ENCODE measurements around the gene LATS1. TPM values are rescaled to one million over a fixed set of nuclear protein-coding genes. Genes with fewer than 3 reads are reported as not detected.
"Not testable (repeated sequence)": the region's sequence is repeated elsewhere in the genome, so short reads cannot be mapped to it uniquely, and the experiment has no call there.

The LATS1 gene
- total RNA-seq, 2 donors from 2014 or later, result 24.4 to 30.5 TPM

DNA sequence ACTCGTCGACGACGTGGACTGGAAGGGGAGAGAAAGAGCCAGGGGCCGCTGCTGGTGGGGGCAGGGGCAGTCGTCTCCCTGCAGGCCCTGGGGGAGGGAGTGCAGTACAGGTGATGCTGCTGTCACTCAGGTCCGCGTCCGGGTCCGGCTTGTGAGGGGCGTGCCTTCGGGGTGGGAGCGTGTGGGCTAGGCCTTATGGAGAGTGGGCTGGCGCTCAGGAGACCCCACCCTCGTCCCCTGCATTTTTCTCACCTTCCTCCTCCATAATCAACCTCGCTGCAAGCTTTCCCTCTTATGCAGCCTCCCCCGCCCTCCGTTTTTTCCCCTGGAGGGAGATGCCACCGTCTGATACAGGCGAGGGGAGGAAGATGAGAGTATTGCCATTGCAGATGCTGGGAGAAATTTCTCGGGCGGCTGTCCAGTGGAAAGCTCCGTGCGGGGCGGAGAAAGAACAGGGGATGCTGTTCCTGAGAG, 32.3 kb upstream of the LATS1 start:
- ATAC-seq (ENCODE audit: insufficient number of reproducible peaks, low FRiP score, low read depth), result no peak
- Histone ChIP-seq H3K4me3 (peak overlapping the region; percentile 94), H3K9me3 (no peaks in the 10 kb centered on the region), H3K27ac (peak overlapping the region; percentile 84 to 86), H3K27me3 (replicated peaks; ENCODE audit: insufficient read depth) (no peaks in the 10 kb centered on the region), H3K36me3 (no peaks in the 10 kb centered on the region), H3K4me1 (ENCODE audit: control insufficient read depth in 1 of 2, low read depth in 2 of 2) (peaks cover 7 to 33% of the 10 kb centered on the region in 2 donors)
- TF ChIP-seq, protein P1, sequence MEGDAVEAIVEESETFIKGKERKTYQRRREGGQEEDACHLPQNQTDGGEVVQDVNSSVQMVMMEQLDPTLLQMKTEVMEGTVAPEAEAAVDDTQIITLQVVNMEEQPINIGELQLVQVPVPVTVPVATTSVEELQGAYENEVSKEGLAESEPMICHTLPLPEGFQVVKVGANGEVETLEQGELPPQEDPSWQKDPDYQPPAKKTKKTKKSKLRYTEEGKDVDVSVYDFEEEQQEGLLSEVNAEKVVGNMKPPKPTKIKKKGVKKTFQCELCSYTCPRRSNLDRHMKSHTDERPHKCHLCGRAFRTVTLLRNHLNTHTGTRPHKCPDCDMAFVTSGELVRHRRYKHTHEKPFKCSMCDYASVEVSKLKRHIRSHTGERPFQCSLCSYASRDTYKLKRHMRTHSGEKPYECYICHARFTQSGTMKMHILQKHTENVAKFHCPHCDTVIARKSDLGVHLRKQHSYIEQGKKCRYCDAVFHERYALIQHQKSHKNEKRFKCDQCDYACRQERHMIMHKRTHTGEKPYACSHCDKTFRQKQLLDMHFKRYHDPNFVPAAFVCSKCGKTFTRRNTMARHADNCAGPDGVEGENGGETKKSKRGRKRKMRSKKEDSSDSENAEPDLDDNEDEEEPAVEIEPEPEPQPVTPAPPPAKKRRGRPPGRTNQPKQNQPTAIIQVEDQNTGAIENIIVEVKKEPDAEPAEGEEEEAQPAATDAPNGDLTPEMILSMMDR (IDR thresholded peaks at IDR 0.05), result no peak
- no peak for DNase-seq (ENCODE audit: low spot score)

DNA sequence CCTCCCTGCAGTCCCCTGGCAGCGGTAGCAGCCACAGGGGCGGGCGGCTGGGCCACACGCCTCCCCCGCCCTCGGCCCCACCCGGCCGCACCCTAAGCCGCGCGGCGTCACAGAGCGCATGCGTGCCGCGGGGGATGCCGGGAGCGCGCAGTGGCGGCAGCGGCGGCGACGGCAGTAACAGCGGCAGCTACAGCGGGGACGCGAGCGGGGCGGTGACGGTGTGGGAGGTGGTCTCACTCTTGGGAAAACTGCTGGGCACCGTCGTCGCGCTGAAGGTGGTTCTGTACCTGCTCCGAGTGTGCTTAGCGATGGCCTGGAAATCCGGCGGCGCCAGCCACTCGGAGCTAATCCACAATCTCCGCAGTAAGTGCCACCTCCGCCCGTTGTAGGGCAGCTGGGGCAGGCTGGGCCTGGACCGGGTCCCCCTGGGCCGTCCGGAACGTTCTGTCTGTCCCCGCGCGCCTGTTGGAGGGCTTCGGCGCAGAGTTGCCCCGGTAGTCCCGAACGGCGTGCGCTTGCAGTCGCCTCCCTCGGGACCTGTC, 31.8 kb upstream of the LATS1 start, which contains the start of gene PCMT1:
Gene PCMT1, plus strand, starts transcription at position 148 of the 542 bp plus-strand sequence. Its CDS starts 161 bp downstream, at position 309.
- peak; percentile 56 for DNase-seq (ENCODE audit: low spot score)
- peaks cover 7 to 37% of the 10 kb centered on the region in 2 donors for H3K4me1 ChIP-seq (ENCODE audit: control insufficient read depth in 1 of 2, low read depth in 2 of 2)
- TF ChIP-seq, protein P1 (IDR thresholded peaks at IDR 0.05), result no peak
- H3K36me3 ChIP-seq, result no peaks in the 10 kb centered on the region
- H3K9me3 ChIP-seq, result no peaks in the 10 kb centered on the region
- H3K4me3 ChIP-seq, result peak within 1 kb of the TSS; percentile 94
- peak within 1 kb of the TSS; percentile 84 to 86 for H3K27ac ChIP-seq
- no peaks in the 10 kb centered on the region for H3K27me3 ChIP-seq (replicated peaks; ENCODE audit: insufficient read depth)
- peak; percentile 80 for ATAC-seq (ENCODE audit: insufficient number of reproducible peaks, low FRiP score, low read depth)

DNA sequence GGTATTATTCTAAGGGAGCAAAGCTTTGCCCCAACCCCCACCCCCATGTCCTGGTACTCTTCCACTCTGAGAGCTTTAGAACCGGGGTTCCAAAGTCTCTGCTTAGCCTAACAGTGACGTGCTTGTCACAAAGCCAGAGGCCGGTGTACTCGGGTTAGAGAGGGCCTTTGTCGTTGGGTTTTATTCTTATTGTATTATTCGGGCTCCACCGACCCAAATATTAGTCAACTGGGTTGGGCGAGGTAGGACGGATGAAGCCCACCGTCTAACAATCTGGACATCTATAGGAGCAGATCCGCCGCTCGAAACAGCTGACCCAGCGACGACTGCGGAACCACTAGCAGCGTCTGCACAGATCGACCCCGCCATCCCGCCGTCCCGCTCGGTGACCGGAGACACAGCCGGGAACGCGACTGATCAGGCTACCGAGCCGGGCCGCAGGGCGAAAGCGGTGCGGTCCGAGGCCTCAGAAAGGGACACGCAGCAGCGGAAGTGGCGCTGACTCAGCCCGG, 31.2 kb upstream of the LATS1 start:
- Histone ChIP-seq H3K4me1 (ENCODE audit: control insufficient read depth in 1 of 2, low read depth in 2 of 2) (peaks cover 7 to 33% of the 10 kb centered on the region in 2 donors), H3K4me3 (peak overlapping the region; percentile 94), H3K27ac (peak overlapping the region; percentile 84 to 86)
- H3K27me3 ChIP-seq (replicated peaks; ENCODE audit: insufficient read depth); DNase-seq (ENCODE audit: low spot score); H3K36me3 ChIP-seq; H3K9me3 ChIP-seq: not testable (repeated sequence)
- ATAC-seq (ENCODE audit: insufficient number of reproducible peaks, low FRiP score, low read depth), result peak; percentile 17

DNA sequence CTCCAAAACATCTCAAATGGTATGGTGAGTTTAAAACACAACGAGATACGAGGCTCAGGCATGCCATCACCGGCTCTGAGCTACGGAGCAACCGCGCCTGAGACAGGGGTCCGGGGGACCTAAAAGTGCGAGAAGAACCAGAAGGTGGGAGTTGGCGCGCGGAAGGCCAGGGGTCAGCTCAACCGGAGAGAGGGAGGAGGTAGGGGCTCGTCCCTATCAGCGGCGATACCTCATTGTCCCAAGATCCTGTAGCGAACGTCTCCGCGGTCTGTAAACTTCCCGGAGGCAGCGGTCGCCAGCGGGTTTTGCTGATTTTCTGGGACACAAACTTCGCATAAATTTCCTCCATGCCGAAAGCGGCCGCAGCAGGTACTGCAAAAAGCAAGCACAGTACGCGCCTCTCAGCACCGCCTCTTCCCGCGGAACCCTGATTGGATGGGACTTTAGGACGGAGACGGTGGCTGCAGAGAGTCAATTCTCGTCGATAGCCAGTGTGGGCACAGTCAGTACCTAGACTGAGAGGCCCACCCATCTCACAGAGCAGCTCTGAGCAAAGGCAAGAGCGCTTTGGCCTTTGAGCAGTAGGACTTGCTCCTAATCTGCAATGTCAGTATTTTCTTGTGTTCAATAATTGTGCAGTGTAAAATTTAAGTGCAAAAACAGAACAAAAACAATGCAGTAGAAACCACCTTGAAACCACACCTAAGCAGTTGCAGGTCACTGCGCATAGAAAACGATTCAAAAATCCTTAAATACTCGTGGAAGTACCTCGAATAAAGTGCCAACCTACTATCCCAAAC, 28.4 kb upstream of the LATS1 start, which contains the start of gene NUP43:
Gene NUP43, minus strand, starts transcription at position 383 of the 800 bp plus-strand sequence. Its CDS starts 34 bp downstream, at position 349.
- TF ChIP-seq, protein P1 (IDR thresholded peaks at IDR 0.05), result peak; percentile 73
- ATAC-seq (ENCODE audit: insufficient number of reproducible peaks, low FRiP score, low read depth) (peak; percentile 86), DNase-seq (ENCODE audit: low spot score) (peak; percentile 86)
- H3K36me3 ChIP-seq, result peaks cover 10% of the 10 kb centered on the region
- H3K9me3 ChIP-seq, result no peaks in the 10 kb centered on the region
- H3K27ac ChIP-seq, result peak within 1 kb of the TSS; percentile 71 to 77
- H3K4me1 ChIP-seq (ENCODE audit: control insufficient read depth in 1 of 2, low read depth in 2 of 2), result peaks cover 4 to 24% of the 10 kb centered on the region in 2 donors
- H3K4me3 ChIP-seq, result peak within 1 kb of the TSS; percentile 83
- no peaks in the 10 kb centered on the region for H3K27me3 ChIP-seq (replicated peaks; ENCODE audit: insufficient read depth)

DNA sequence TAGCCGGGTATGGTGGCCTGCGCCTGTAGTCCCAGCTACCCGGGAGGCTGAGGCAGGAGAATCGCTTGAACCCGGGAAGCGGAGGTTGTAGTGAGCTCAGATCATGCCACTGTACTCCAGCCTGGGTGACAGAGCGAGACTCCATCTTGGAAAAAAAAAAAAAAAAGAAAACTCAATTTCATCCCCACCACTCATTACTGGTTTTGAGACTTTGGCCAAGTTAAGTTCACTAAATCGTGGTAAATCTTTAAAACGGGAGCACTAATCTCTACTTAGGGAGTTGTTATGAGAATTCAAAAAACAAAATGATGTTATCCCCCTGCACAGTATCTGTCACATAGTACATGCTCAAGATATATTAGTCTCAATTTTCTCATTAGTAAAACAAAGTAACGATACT, 27.4 kb upstream of the LATS1 start:
- H3K9me3 ChIP-seq; H3K27me3 ChIP-seq (replicated peaks; ENCODE audit: insufficient read depth); ATAC-seq (ENCODE audit: insufficient number of reproducible peaks, low FRiP score, low read depth); DNase-seq (ENCODE audit: low spot score): not testable (repeated sequence)
- Histone ChIP-seq H3K4me3 (peak overlapping the region; percentile 83), H3K36me3 (peaks cover 21% of the 10 kb centered on the region), H3K27ac (peak overlapping the region in 1 of 2 donors; percentile 77), H3K4me1 (ENCODE audit: control insufficient read depth in 1 of 2, low read depth in 2 of 2) (peaks cover 0 to 16% of the 10 kb centered on the region in 2 donors)

DNA sequence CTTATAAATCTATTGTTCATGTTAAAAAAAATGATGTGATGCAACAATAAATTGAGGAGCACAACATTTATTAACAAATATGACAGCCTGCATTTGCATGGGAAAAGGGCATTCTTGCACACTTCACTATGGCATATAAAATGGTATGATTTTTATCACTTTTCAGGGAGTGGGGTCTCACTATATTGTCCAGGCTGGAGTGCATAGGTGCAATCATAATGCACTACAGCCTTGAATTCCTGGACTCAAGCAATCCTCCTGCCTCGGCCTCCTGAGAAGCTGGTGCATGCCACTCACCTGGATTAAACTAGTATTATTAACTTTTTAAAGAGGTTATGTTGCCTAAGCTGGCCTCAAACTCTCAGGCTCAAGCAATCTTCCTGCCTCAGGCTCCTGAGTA, 17.0 kb upstream of the LATS1 start:
- no peaks in the 10 kb centered on the region for H3K27me3 ChIP-seq (replicated peaks; ENCODE audit: insufficient read depth)
- peaks cover 41% of the 10 kb centered on the region for H3K36me3 ChIP-seq
- ATAC-seq (ENCODE audit: insufficient number of reproducible peaks, low FRiP score, low read depth), result no peak
- no peaks in the 10 kb centered on the region for H3K4me1 ChIP-seq (ENCODE audit: control insufficient read depth in 1 of 2, low read depth in 2 of 2)
- H3K9me3 ChIP-seq, result no peaks in the 10 kb centered on the region
- TF ChIP-seq, protein P1 (IDR thresholded peaks at IDR 0.05), result no peak
- no peak for DNase-seq (ENCODE audit: low spot score)
- no peak overlapping the region for H3K27ac ChIP-seq
- no peak overlapping the region for H3K4me3 ChIP-seq
